Stimulated activated CD8-positive, alpha-beta memory T cell treated with anti-CD3 and anti-CD28 coated beads, Interleukin-7, amount 100 ng/mL, for 1 hour (primary cell): ENCODE measurements around the gene THRSP.
"Not testable (repeated sequence)": the region's sequence is repeated elsewhere in the genome, so short reads cannot be mapped to it uniquely, and the experiment has no call there.

Experiments
- DNase-seq, 2 donors: peaks; one replicate each; pipeline ENCODE4 v3.0.0-alpha.2; 2020; ENCODE audit warnings: low read depth in 2 of 2

THRSP gene

DNA sequence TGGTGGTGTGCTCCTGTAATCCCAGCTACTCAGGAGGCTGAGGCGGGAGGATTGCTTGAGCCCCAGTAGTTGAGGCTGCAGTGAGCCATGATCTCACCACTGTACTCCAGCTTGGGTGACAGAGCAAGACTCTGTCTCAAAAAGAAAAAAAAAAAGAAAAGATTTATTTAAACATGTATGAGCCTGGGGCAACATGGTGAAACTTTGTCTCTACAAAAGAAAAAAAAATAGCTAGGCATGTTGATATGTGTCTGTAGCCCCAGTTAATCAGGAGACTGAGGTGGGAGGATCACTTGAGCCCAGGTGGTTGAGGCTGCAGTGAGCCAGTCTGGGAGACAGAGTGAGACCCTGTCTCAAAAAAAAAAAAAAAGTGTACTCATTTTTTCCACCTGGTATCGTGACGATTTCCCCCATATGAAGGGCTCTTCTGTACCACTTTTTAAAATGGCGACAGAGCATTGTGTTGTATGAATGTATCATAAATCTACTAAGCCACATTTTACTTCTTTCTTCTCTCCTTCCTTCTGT, 24.2 kb upstream of the THRSP start:
- no peak for DNase-seq

DNA sequence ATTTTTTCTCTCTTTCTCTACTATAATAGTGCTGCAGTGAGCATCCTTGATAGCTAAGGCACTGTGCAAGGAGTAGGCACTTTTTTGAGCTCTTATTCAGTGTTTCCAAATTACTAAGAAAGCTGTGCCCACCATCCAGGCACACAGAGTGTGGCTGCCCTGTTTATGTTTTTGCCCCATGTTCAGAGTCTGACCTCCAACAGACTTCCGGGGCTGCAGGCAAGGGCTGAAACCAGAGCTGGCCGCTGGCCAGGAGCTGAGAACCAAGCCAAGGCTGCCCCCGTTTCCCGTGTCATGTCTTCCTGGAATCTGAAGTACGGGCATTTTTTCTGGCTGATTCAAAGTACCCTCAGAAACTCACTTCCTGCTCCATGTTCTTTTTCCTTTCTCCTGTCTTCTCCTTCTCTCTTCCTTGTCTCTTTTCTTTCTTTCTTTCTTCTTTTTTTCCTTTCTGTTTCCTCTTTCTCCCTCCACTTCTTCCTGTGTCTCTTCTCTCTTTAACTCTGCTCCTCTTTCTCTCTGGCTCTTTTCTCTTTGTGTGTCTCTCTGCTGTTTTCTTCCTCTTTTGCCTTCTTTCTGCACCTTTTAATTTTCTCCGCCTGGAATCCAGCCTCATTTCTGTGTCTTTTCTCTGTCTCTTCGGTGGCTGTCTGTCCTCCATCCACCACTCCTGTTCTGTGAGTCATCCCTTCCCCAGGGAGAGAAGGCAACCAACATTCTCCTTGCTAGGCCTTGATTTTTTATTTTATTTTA, 23.6 kb upstream of the THRSP start:
- DNase-seq, result no peak

DNA sequence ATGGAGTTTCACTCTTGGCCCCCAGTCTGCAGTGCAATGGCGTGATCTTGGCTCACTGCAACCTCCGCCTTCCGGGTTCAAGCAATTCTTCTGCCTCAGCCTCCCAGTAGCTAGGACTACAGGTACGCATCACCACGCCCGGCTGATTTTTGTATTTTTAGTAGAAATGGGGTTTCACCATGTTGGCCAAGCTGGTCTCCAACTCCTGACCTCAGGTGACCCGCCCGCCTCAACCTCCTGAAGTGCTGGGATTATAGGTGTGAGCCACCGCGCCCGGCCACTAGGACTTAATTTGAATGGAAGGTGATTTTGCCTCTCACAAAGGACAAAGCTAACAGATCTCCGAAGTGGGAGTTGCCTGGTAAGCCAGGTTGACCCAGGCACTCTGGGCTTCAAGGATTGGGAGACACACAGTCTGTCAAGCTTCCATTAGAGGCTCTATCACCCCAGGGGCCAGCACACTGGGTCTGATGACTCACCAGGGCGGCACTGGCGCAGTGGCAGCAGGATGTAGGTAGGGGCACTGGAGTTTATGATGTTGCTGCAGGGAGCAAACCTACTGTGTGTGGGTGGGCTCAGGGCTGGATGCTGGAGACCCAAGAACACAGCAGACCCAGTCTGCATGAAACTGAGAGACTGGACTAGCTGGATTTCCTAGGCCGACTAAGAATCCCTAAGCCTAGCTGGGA, 22.8 kb upstream of the THRSP start:
- DNase-seq, result no peak

DNA sequence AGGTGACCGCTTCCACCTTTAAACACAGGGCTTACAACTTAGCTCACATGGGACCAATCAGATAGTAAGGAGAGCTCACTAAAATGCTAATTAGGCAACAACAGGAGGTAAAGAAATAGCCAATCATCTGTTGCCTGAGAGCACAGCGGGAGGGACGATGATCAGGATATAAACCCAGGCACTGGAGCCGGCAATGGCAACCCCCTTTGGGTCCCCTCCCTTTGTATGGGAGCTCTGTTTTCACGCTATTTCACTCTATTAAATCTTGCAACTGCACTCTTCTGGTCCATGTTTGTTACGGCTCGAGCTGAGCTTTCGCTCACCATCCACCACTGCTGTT, 22.3 kb upstream of the THRSP start:
- not testable (repeated sequence) for DNase-seq

DNA sequence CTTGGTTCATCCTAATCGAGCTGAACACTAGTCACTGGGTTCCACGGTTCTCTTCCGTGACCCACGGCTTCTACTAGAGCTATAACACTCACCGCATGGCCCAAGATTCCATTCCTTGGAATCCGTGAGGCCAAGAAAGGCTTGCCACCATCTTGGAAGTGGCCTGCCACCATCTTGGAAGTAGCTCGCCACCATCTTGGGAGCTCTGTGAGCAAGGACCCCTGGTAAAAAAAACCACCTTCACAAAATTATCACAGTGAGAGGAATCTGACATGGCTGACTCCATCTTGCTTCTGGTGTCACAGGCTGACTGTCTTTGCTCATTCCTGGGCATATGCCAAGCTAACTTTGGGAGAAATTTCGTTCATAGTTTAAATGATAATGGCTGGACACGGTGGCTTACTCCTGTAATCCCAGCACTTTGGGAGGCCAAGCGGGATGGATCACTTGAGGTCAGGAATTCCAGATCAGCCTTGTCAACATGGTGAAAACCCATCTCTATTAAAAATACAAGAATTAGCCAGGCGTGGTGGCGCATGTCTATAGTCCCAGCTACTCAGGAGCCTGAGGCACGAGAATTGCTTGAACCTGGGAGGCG, 21.7 kb upstream of the THRSP start:
- DNase-seq, result no peak

DNA sequence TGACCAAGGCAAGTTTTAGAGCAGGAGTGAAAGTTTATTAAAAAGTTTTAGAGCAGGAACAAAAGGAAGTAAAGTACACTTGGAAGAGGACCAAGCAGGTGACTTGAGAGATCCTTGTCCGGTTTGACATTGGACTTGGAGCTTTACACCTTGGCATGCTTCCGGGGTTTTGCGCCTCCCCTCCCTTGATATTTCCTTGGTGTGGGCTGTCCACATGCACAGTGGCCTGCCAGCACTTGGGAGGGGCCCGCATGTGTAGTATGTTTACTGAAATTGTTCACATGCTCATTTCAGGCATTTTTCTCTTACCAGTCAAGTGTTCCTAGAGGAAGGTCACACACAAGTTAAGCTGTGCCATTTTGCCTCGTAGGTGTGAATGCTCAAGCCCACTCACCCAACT, 19.0 kb upstream of the THRSP start:
- no peak for DNase-seq

DNA sequence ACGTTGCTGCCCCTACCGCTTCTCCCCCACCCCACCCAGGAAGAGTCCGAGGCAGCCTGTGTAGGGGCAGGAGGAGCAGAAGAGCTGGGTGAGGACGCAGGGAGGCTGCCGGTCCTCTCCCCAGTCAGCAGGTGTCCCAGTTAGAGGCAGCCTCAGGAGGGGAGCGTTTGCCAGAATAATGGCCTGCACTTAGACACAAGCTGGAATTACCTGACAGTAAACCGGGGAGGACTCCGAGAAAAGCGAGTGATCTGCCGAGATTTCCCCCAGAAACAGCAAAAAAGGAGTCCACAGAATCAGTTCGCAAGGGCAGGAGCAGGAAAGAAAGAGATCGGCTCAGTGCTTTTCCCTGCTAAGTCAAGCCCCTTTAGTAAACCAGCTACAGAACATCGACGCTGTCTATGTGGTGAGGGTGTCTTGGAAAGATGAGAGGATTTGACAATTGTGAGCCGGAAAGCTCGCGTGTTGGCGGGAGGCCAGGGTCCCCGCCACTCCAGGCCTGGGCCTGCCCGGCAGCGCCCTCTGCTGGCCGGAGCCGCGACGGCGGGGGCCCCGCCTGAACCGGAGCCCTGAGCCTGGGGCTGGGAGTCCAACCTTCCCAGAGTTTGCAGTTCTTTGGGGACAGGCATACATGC, 17.7 kb upstream of the THRSP start:
- peak; percentile 48 to 64 for DNase-seq

DNA sequence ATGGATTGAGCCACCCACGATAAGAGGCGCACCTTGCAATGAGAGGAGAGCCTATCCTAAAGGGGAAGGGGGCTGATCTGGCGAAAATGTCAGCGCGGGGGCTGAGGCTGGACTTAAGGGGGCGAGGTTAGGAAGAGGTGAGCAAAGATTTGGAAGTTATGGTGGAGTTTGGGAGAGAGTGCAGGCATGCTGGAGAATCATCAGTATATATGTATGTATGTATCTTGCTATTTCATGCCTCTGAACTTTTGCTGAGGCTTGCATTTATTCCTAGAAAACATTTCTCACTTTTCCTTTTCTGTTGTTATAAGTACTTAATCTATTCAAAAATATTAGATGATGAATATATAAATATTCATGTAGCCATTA, 17.2 kb upstream of the THRSP start:
- no peak for DNase-seq

DNA sequence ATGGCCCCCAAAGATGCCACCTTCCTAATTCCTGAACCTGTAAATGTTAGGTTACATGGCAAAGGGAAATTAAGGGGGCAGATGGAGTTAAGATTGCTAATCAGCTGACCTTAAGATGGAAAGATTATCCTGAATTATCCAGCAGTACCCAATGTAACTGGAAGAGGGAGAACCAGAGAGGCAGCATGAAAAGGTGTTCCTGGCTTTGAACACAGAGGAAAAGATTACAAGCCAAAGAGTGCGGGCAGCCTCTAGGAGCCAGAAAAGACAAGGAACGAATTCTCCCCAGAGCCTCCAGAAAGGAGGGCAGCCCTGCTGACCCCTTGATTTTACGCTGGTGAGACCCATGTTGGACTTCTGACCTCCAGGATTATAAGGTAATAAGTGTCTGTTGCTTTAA, 15.1 kb upstream of the THRSP start:
- no peak for DNase-seq

DNA sequence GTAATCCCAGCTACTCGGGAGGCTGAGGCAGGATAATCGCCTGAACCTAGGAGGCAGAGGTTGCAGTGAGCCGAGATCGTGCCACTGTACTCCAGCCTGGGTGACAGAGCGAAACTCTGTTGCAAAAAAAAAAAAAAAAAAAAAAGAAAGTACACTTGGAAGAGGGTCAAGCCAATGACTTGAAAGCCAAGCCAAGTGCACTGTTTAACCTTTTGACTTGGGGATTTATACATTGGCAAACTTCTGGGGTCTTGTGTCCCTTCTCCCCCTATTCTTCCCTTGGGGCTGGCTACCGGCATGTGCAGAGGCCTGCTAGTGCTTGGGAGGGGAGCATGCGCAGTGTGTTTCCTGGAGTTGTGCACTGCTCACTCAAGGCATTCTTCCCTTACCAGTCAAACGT, 14.3 kb upstream of the THRSP start:
- DNase-seq, result no peak

DNA sequence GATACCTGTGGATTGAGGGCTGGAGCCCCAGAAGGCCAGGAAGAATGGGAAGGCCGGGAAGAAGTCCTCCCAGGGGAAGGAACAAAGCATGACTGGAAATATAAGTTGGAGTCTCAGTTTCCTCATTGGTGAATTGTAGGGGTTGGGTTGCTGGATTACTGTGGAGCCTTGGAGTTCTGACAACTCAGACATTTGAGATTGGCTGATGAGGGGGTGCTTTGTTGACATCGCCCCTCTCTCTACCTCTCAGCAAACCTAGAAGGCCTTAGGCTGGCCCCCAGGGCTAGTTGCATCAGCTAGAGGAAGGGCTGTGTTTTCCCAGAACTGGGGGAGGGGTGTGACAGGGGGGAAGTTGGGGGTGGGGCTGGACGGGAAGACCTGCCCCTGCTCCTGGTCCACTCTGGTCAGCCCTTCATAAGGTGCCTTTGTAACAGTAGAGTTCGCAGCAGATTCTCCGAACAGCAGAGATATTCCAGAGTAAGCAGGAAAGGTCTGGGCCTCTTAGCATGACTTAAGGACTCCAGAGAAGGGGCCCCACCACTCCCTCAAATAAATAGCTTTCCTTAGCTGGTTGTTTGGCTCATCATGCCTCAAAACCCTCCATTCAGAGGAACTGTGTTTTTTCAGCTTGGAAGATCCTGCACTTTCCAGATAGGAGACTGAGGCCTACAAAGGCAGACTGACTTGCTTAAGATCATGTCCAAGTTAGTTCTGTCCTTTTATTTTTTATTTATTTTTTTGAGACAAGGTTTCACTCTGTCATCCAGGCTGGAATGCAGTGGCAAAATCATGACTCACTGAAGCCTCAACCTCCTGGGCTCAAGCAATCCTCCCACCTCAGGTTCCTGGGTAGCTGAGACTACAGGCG, 12.5 kb upstream of the THRSP start:
- no peak for DNase-seq

DNA sequence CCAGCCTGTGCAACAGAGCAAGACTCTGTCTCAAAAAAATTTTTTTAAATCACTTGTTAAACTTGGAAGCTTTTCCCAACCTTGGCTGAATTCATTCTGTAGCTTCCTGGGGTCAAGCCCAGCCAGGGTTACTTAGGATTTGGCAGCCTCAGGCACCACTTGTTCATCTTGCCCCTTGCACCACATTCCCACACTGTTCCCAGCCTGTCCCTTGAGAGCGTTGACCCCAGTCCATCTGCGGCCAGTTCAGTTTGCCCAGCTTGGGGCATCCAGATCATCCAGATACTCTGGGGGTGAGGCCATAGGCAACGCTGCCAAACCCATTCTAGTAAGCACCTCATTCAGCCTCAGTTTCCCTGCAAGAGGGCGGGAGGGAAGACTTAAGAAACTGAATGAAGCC, 8.7 kb upstream of the THRSP start:
- DNase-seq, result no peak

DNA sequence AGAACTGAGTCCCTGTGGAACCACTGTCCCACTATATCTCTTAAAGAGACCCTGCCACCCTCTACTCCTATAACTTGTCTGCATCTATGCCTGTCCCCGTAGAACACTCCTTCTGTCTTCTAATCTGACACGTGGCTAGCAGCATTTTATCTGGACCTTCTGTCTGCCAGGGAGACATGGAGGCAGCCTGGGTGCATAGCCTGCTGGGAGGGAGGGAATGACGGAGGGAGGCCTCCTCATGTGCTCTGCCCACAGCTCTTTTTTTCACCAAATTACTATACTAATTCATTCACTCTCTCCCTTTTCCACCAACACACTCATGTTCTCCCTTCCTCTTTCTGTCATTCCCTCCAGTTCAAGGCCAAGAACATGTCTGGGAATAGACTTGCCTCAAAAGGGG, 7.6 kb upstream of the THRSP start:
- no peak for DNase-seq

DNA sequence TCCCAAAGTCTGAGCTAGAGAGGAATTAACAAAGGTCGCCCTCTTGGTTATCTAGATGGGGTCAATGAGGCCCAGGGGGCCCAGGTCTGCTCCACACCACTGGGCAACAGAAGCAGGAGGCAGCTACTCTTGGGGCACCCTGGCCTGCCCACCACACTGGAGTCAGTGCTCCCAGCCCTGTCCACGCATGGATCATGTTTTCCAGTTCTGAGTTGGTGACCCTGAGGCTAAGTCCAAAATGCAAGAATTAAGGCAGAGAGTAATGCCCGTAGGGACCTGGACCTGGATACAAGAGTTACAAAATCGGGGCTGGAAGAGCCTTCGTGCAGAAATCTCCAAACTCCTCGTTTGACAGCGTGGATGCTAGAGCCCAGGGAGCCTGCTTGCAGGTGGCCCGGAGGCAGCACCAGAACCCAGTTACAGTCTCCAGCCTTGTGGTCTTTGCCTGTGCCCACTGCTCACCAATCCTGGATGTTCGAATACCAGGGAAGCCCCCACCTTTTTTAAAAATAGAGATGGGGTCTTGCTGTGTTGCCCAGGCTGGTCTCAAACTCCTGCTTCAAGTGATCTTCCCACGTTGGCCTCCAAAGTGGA, 6.1 kb upstream of the THRSP start:
- DNase-seq, result no peak

DNA sequence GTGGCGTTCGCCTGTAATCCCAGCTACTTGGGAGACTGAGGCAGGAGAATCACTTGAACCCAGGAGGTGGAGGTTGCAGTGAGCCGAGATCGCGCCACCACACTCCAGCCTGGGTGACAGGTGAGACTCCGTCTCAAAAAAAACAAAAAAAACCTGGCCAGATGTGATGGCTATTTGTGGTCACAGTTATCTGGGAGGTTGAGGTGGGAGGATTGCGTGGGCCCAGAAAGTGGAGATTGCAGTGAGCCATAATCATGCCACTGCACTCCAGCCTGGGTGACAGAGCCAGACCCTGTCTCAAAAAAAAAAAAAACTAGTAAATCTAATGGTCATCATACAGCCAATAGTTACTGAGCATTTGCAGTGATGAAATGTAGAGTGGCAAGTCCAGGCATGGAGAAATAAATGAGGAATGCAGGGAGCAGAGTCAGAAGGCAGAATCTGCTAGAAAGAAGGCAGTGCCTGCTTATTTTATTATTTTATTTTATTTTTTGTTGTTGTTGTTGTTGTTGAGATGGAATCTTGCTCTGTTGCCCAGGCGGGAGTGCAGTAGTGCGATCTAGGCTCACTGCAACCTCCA, 3.8 kb upstream of the THRSP start:
- not testable (repeated sequence) for DNase-seq

DNA sequence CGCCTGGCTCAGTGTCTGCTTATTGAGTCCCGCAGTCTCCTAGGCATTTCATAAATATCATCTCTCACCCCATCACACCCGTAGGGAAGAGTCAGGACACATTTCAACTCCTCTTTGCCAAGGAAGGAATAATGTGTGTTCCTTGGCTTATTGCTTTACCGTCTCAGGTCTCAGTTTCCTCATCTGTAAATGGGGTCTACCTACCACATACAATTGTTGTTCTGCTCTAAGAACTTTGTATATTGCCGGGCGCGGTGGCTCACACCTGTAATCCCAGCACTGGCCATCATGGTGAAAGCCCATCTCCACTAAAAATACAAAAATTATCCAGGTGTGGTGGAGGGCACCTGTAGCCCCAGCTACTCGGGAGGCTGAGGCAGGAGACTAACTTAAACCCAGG, 3.1 kb upstream of the THRSP start:
- DNase-seq, result no peak

DNA sequence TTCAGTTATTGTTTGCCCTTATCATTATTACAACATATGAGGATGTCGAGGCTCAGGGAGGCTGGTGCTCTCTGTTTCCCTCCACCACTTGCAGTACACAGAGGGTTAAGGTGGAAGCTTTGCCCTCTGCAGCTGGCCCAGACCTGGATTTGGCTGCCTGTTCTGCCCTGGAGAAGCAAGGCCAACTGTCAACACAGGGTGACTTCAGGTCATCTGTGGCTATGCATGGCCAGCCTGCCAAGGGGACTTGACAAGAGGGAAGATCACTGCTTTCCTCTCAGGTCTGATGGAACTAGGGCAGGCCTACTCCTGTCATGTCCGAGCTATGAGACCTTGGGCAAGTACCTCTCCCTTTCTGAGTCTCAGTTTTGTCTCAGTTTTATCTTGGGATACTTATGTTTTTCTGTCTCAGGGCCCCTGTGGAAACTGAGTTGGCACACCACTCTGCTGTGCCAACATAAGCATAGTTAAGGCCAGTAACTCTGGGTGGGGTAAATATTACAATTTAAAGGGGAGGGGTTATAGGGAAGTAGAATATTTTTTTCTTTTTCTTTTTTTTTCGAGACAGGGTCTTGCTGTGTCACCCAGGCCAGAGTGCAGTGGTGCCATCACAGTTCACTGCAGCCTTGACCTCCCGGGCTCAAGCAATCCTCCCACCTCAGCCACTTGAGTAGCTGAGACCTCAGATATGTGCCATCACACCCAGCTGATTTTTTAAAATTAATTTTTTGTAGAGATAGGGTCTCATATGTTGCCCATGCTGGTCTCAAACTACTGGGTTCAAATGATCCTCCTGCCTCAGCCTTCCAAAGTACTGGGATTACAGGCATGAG, 2.4 kb upstream of the THRSP start:
- DNase-seq, result no peak

DNA sequence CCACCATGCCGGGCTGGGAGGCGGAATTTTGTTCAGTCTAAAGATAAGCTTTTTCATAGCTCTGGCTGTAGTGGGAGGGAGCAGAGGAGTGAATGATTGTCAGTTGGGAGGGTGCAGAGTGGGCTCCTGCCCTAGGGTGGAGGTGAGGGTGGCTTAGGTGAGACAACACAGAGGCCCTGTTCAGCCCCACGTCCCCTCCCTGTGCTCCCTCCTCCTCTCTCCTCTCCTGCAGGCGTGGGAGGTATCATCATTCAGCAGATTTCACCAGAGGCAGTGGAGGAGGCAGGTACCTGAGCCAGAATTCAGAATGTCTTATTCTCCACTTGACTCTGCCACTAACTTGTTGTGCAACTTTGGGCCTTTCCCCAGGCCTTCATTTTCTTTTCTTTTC, 1.7 kb upstream of the THRSP start:
- DNase-seq, result no peak

DNA sequence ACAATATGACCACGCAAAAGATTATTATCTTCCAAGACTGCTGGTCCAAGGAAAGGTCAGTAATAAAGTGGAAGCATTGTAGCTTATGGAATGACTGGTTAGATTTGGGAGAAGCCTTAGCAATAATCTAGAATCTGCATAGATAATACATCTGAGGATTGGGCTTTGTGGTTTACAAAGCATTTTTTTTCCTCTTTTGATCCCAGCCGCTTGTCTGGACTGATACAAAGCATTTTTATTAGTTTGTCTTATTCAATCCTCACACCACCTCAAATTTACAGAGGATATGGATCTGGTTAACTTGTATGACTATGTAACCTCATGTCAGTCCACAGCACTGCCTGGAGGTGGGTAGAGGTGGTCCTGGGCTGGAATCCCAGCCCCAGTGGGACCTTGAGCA, 990 bp upstream of the THRSP start:
- no peak for DNase-seq

DNA sequence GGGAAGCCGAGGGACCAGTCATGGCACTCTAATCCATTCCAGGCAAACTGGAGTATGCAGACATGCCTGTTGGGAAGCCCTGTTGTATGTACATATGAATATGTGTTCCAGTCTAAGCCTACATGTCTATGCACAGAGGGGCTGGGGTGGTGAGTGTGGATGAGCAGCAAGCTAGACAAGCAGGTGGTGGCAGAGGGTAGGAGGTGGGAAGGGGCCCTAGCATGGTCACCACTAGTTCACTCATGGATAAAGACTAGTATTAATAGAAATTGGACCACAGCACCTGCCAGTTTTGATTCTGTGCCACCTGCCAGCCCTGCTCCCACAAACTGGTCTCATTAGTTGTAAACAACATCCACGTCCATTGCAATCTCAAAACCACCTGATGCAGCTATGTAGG, 1.5 kb downstream of the THRSP start:
- no peak for DNase-seq
